ENCODE data around the gene ARHGAP11A. TPM values are rescaled to one million over a fixed set of nuclear protein-coding genes. Genes with fewer than 3 reads are reported as not detected.

Gene ARHGAP11A
- total RNA-seq, 4 donors from 2014 or later: 1.6 to 2.4 (median 2.2) TPM

DNA sequence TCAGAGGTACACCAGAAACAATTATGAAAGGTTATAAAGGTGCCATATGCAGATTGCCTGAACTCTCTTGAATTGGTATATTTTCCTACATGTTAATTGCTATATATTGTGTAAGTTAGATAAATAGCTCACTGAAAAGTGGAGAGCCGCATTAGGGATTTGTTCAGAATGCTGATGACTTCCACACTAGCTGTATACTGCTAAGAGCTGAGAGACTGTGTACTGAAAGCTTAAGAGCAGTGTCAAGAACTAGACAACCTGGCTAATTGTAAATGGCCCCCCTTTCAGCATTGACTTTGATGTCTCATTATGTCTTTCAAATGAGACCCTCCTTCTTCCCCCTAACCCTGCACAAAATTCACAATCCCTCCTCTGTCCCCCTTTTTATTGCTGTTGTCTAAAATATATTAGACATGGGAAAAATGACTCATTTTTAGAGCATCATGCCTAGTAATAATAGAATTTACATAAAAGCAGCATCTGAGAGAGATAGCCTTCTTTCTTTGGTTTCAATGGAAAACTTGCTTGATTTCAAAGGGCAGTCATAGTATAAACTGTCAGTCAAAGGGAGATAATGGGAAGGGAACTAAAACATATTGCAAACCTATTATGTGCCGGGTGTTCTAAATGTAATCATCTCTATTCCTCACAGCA is 67.8 kb downstream of the ARHGAP11A start:
- 70 to 90% methylated on average over 1 to 2 of the region's 2 CpGs for WGBS, 2 donors (ENCODE audit: low coverage in 1 of 2)
- no peak for TF ChIP-seq POLR2A (IDR thresholded peaks at IDR 0.05)
- no peak for TF ChIP-seq POLR2AphosphoS5 (IDR thresholded peaks at IDR 0.05)
- no peak for TF ChIP-seq EP300 (IDR thresholded peaks at IDR 0.05)
- TF ChIP-seq, protein P1, sequence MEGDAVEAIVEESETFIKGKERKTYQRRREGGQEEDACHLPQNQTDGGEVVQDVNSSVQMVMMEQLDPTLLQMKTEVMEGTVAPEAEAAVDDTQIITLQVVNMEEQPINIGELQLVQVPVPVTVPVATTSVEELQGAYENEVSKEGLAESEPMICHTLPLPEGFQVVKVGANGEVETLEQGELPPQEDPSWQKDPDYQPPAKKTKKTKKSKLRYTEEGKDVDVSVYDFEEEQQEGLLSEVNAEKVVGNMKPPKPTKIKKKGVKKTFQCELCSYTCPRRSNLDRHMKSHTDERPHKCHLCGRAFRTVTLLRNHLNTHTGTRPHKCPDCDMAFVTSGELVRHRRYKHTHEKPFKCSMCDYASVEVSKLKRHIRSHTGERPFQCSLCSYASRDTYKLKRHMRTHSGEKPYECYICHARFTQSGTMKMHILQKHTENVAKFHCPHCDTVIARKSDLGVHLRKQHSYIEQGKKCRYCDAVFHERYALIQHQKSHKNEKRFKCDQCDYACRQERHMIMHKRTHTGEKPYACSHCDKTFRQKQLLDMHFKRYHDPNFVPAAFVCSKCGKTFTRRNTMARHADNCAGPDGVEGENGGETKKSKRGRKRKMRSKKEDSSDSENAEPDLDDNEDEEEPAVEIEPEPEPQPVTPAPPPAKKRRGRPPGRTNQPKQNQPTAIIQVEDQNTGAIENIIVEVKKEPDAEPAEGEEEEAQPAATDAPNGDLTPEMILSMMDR (IDR thresholded peaks at IDR 0.05): no peak
- H3K9me3 ChIP-seq: no peaks in the 10 kb centered on the region
- peak overlapping the region in 3 of 4 donors; percentile 9 to 56 (median 20) for H3K27ac ChIP-seq
- peaks cover 0 to 16% (median 6%) of the 10 kb centered on the region in 3 donors for H3K4me1 ChIP-seq
- no peaks in the 10 kb centered on the region for H3K27me3 ChIP-seq
- no peak overlapping the region for H3K4me3 ChIP-seq
- no peaks in the 10 kb centered on the region for H3K36me3 ChIP-seq
- ATAC-seq: no peak

DNA sequence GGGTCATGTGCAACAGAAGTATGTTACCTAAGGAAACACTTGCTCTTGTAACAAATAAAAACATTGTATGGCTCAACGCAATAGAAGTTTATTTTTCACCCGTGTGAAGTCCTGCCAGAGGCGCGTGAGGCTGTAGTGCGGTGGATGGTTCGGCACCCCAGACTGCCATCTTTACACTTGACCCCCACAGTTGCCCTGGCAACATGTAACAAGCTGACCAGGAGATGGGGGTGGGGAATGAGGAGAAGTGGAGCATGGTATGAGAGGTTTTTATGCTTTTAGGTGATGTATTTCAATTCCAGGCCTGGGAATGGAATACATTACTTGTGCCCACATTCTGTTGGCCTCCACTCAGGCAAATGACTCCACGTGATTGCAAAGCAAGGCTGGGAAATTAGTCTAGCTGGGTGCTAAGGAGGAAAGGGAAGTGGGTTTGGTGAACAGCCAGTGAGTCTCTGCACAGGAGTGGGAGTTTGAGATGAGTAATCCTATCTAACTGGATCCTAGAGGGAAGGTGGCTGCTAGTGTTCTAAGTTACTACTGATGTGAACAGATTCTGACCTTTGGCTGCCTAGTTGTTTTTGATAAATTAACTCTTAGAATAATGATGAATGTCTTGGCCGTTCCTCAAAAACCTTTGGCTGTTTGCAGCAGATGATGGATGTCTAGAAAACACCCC is 68.7 kb downstream of the ARHGAP11A start:
- peaks cover 0 to 16% (median 6%) of the 10 kb centered on the region in 3 donors for H3K4me1 ChIP-seq
- H3K36me3 ChIP-seq: no peaks in the 10 kb centered on the region
- no peaks in the 10 kb centered on the region for H3K9me3 ChIP-seq
- WGBS, 2 donors (ENCODE audit: low coverage in 1 of 2): 69 to 75% methylated on average over 7 to 8 of the region's 8 CpGs
- TF ChIP-seq, protein P1 (IDR thresholded peaks at IDR 0.05): no peak
- TF ChIP-seq POLR2A (IDR thresholded peaks at IDR 0.05): no peak
- TF ChIP-seq POLR2AphosphoS5 (IDR thresholded peaks at IDR 0.05): no peak
- TF ChIP-seq EP300 (IDR thresholded peaks at IDR 0.05): no peak
- H3K4me3 ChIP-seq: no peak overlapping the region
- H3K27me3 ChIP-seq: no peaks in the 10 kb centered on the region
- no peak overlapping the region for H3K27ac ChIP-seq
- no peak for ATAC-seq

DNA sequence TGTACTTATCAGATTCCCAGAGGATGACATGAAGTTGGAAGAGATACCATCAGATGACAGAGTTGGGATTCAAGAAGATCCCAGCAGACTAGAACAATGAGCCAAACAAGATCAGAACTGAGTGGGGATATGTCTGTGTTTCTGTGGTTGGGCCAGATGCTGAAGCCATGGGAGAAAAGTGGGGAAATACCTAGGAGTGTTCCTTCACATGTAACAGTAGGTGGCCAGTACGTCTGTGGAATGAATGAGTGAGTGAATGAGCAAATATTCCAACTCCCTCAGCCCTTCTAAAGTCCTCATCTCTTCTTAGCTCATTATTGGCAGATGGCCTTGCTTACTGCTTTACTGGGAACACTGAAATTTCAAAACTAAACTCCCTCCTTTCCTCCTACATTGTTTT is 70.3 kb downstream of the ARHGAP11A start:
- no peaks in the 10 kb centered on the region for H3K9me3 ChIP-seq
- no peaks in the 10 kb centered on the region for H3K27me3 ChIP-seq
- no peaks in the 10 kb centered on the region for H3K36me3 ChIP-seq
- H3K27ac ChIP-seq: no peak overlapping the region
- peaks cover 0 to 16% (median 6%) of the 10 kb centered on the region in 3 donors for H3K4me1 ChIP-seq
- 65 to 100% methylated on average over 1 of the region's 1 CpG for WGBS, 2 donors (ENCODE audit: low coverage in 1 of 2)
- peak; percentile 57 for ATAC-seq
- TF ChIP-seq EP300 (IDR thresholded peaks at IDR 0.05) (no peak), POLR2A (IDR thresholded peaks at IDR 0.05) (no peak), POLR2AphosphoS5 (IDR thresholded peaks at IDR 0.05) (no peak)
- TF ChIP-seq, protein P1 (IDR thresholded peaks at IDR 0.05): no peak
- no peak overlapping the region for H3K4me3 ChIP-seq

DNA sequence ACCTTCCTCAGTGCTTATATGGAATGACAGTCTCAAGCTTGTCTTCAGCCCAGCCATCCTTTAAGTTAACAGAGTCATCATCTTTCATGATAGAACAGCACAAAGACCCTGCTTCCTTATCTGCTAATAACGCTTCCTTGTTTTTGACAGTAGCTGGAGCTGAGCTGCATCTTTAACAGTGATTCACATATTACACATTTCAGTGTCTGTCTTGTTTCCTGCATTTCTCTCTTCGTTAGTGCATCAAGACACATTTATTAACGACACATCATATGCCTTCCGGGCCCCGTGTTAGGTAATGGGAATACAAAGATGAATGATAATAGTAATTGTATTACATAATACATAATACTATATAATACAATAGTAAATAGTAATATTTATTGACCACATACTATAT is 72.3 kb downstream of the ARHGAP11A start:
- Histone ChIP-seq H3K9me3 (no peaks in the 10 kb centered on the region), H3K4me1 (peaks cover 0 to 6% (median 2%) of the 10 kb centered on the region in 3 donors), H3K4me3 (no peak overlapping the region), H3K36me3 (no peaks in the 10 kb centered on the region), H3K27ac (no peak overlapping the region), H3K27me3 (no peaks in the 10 kb centered on the region)
- TF ChIP-seq POLR2AphosphoS5 (IDR thresholded peaks at IDR 0.05): no peak
- TF ChIP-seq, protein P1 (IDR thresholded peaks at IDR 0.05): no peak
- no peak for TF ChIP-seq POLR2A (IDR thresholded peaks at IDR 0.05)
- no peak for TF ChIP-seq EP300 (IDR thresholded peaks at IDR 0.05)
- 76 to 97% methylated on average over 5 of the region's 5 CpGs for WGBS, 2 donors (ENCODE audit: low coverage in 1 of 2)
- ATAC-seq: no peak
